Suprapubic skin (tissue), 4 donors: ENCODE data around the gene RAB39A. TPM values are rescaled to one million over a fixed set of nuclear protein-coding genes. Genes with fewer than 3 reads are reported as not detected.

ENCODE experiments used
- DNase-seq, 2 donors: peaks; one replicate each; pipeline ENCODE4 v3.0.0-alpha.2; 2019; ENCODE audit warnings: low spot score in 2 of 2
- H3K27ac ChIP-seq: fragments of 200-600 bp; sonication (generic); one replicate; pipeline ENCODE4 v1.5.1; 2019
- H3K27me3 ChIP-seq: fragments of 200-600 bp; sonication (generic); one replicate; pipeline ENCODE4 v1.5.1; 2019
- H3K36me3 ChIP-seq: fragments of 200-600 bp; sonication (generic); one replicate; pipeline ENCODE4 v1.5.1; 2019
- H3K4me1 ChIP-seq: fragments of 200-600 bp; sonication (generic); one replicate; pipeline ENCODE4 v1.5.1; 2019
- H3K4me3 ChIP-seq: fragments of 200-600 bp; sonication (generic); one replicate; pipeline ENCODE4 v1.5.1; 2019; ENCODE audit warnings: mild to moderate bottlenecking
- H3K9me3 ChIP-seq: fragments of 200-600 bp; sonication (generic); one replicate; pipeline ENCODE4 v1.5.1; 2019
- CTCF ChIP-seq, 2 donors: fragments of 200-600 bp in 1 of 2; fragments of 450-650 bp in 1 of 2; sonication (generic) in 1 of 2; IDR thresholded peaks; one replicate each; pipeline ENCODE4 v1.5.1; 2016 to 2019; ENCODE audit warnings: antibody characterized with exemption in 2 of 2, mild to moderate bottlenecking in 1 of 2, moderate library complexity in 1 of 2
- EP300 ChIP-seq: sonication (generic); formaldehyde crosslinking; IDR thresholded peaks from one replicate; pipeline ENCODE4 v1.6.1; 2017; ENCODE audit warnings: antibody characterized with exemption
- POLR2A ChIP-seq, 2 donors: fragments of 450-650 bp; IDR thresholded peaks; one replicate each; pipeline ENCODE4 v1.6.1; 2017; ENCODE audit warnings: antibody characterized with exemption in 2 of 2, mild to moderate bottlenecking in 2 of 2, moderate library complexity in 2 of 2
- POLR2AphosphoS5 ChIP-seq, 3 donors: sonication (generic); formaldehyde crosslinking; IDR thresholded peaks; one replicate each; pipeline ENCODE4 v1.6.1; 2017; ENCODE audit warnings: antibody characterized with exemption in 3 of 3
- WGBS: methylation state at CpG from one replicate; pipeline ENCODE4 v1.1.5; 2018; 5-methylcytosine and 5-hydroxymethylcytosine counted together
- total RNA-seq, 4 donors: library from RNA; depleted of rRNA; stranded (reverse); fragments of >200 nt; gene quantifications; one replicate each; pipeline ENCODE4 v1.1.0, GENCODE V29; 2016

RAB39A gene
- total RNA-seq, 4 donors from 2014 or later: 0.34 TPM; not detected in 3

GRCh38 chr11:108012139-108012725 is 84.0 kb downstream of the RAB39A start:
- no peaks in the 10 kb centered on the region for H3K36me3 ChIP-seq
- no peak for DNase-seq
- H3K4me3 ChIP-seq: no peak overlapping the region
- no peaks in the 10 kb centered on the region for H3K9me3 ChIP-seq
- WGBS: 97% methylated on average over 5 of the region's 5 CpGs
- TF ChIP-seq EP300 (no peak), POLR2AphosphoS5 (IDR thresholded peaks at IDR 0.05) (no peak), CTCF (IDR thresholded peaks at IDR 0.05) (no peak), POLR2A (IDR thresholded peaks at IDR 0.05) (no peak)
- no peaks in the 10 kb centered on the region for H3K27me3 ChIP-seq
- peaks cover 42% of the 10 kb centered on the region for H3K4me1 ChIP-seq
- H3K27ac ChIP-seq: no peak overlapping the region

Other genes starting within 250 kb of the RAB39A start
- gene SLN, start 216.4 kb upstream of the RAB39A start, total RNA-seq: 1 to 10 TPM in 2 of 4 donors, not detected in 2; 5.5 to 5.9 TPM
- 10 to 100 TPM; 28.5 to 43.0 (median 33.7) TPM for gene SLC35F2, start 69.7 kb upstream of the RAB39A start, total RNA-seq
- 10 to 100 TPM; 24.8 to 59.1 (median 38.4) TPM for gene CUL5, start 80.5 kb downstream of the RAB39A start, total RNA-seq
- gene ACAT1, start 193.1 kb downstream of the RAB39A start, total RNA-seq: 100 to 1,000 TPM in 2 of 4 donors, 10 to 100 TPM in 2; 84.1 to 131 (median 108) TPM